HEK293 (cell line): ENCODE results near the gene SARS1.

Source experiments
- CTCF ChIA-PET: fragments of 350-600 bp; formaldehyde crosslinking; extraction: SDS; loops from one replicate; lab custom pipeline; 2021; ENCODE audit warnings: antibody characterized with exemption; lab: Yijun Ruan, JAX
- POLR2A ChIA-PET: fragments of 300-600 bp; formaldehyde crosslinking; extraction: SDS; loops from one replicate; lab custom pipeline; 2020; ENCODE audit warnings: antibody characterized with exemption, inconsistent platforms; lab: Yijun Ruan, JAX
- H3K27ac ChIP-seq: fragments of 200-500 bp; sonication (Bioruptor generic); 2 replicates; pipeline ENCODE4 v1.5.1; 2014; ENCODE audit warnings: low read depth, low read length, control low read depth, inconsistent platforms; ENCODE audit errors: extremely low read depth
- H3K36me3 ChIP-seq, 2 experiments: fragments of 200-500 bp in 1 of 2; sonication (Bioruptor generic) in 1 of 2; 1 replicate in 1 of 2; 2 replicates in 1 of 2; pipeline ENCODE4 v1.5.1; 2014 to 2017; ENCODE audit warnings: inconsistent platforms in 2 of 2, low read length in 2 of 2; ENCODE audit not compliant: control insufficient read depth in 2 of 2, insufficient read depth in 1 of 2
- H3K4me1 ChIP-seq: fragments of 200-500 bp; sonication (Bioruptor generic); 2 replicates; pipeline ENCODE4 v1.5.1; 2014; ENCODE audit warnings: mild to moderate bottlenecking, low read length, inconsistent platforms; ENCODE audit not compliant: control insufficient read depth, insufficient read depth
- H3K4me3 ChIP-seq: 2 replicates; pipeline ENCODE4 v1.5.1; 2011; ENCODE audit warnings: low read depth, mild to moderate bottlenecking, control low read depth, low read length, moderate library complexity
- H3K9me3 ChIP-seq: fragments of 200-500 bp; sonication (Bioruptor generic); 2 replicates; pipeline ENCODE4 v1.5.1; 2014; ENCODE audit warnings: low read depth, low read length, inconsistent platforms; ENCODE audit not compliant: control insufficient read depth, insufficient read depth
- GLIS1 ChIP-seq: fragments of 450-650 bp; formaldehyde crosslinking; IDR thresholded peaks from 2 replicates; pipeline ENCODE4 v1.5.1; 2016; ENCODE audit warnings: missing biosample characterization, missing genetic modification characterization
- KLF1 ChIP-seq: fragments of 450-650 bp; formaldehyde crosslinking; IDR thresholded peaks from 2 replicates; pipeline ENCODE4 v1.5.1; 2016; ENCODE audit warnings: missing biosample characterization, missing genetic modification characterization
- MYNN ChIP-seq: fragments of 450-650 bp; formaldehyde crosslinking; IDR thresholded peaks from 2 replicates; pipeline ENCODE4 v1.5.1; 2016; ENCODE audit warnings: missing biosample characterization, missing genetic modification characterization, borderline replicate concordance
- ZBTB7A ChIP-seq: fragments of 450-650 bp; formaldehyde crosslinking; IDR thresholded peaks from 2 replicates; pipeline ENCODE4 v1.5.1; 2016; ENCODE audit warnings: low read depth, missing biosample characterization, missing genetic modification characterization
- ZFHX2 ChIP-seq: fragments of 450-650 bp; formaldehyde crosslinking; conservative IDR thresholded peaks from 2 replicates; pipeline ENCODE4 v1.5.1; 2016; ENCODE audit warnings: missing biosample characterization, missing genetic modification characterization
- ZIC2 ChIP-seq: fragments of 450-650 bp; formaldehyde crosslinking; IDR thresholded peaks from 2 replicates; pipeline ENCODE4 v1.5.1; 2016; ENCODE audit warnings: missing biosample characterization, missing genetic modification characterization
- ZNF223 ChIP-seq: fragments of 450-650 bp; formaldehyde crosslinking; IDR thresholded peaks from 2 replicates; pipeline ENCODE4 v1.5.1; 2016; ENCODE audit warnings: missing biosample characterization, missing genetic modification characterization
- ZNF391 ChIP-seq: fragments of 450-650 bp; formaldehyde crosslinking; IDR thresholded peaks from 2 replicates; pipeline ENCODE4 v1.5.1; 2016; ENCODE audit warnings: low read depth, missing biosample characterization, missing genetic modification characterization, borderline replicate concordance
- ZNF423 ChIP-seq: fragments of 450-650 bp; formaldehyde crosslinking; IDR thresholded peaks from 2 replicates; pipeline ENCODE4 v1.5.1; 2016; ENCODE audit warnings: missing biosample characterization, missing genetic modification characterization
- ZNF426 ChIP-seq: fragments of 450-650 bp; formaldehyde crosslinking; IDR thresholded peaks from 2 replicates; pipeline ENCODE4 v1.5.1; 2017; ENCODE audit warnings: missing biosample characterization, missing genetic modification characterization, mild to moderate bottlenecking, inconsistent platforms, moderate library complexity
- ZNF529 ChIP-seq: fragments of 450-650 bp; formaldehyde crosslinking; IDR thresholded peaks from 2 replicates; pipeline ENCODE4 v1.5.1; 2017; ENCODE audit warnings: missing genetic modification characterization, missing biosample characterization; ENCODE audit not compliant: insufficient replicate concordance
- ZNF707 ChIP-seq: fragments of 450-650 bp; formaldehyde crosslinking; IDR thresholded peaks from 2 replicates; pipeline ENCODE4 v1.5.1; 2016; ENCODE audit warnings: missing biosample characterization, missing genetic modification characterization
- ZNF768 ChIP-seq: fragments of 450-650 bp; formaldehyde crosslinking; IDR thresholded peaks from 2 replicates; pipeline ENCODE4 v1.5.1; 2018; ENCODE audit warnings: missing biosample characterization, mild to moderate bottlenecking, missing genetic modification characterization
- ZSCAN4 ChIP-seq: fragments of 450-650 bp; formaldehyde crosslinking; IDR thresholded peaks from 2 replicates; pipeline ENCODE4 v1.5.1; 2017; ENCODE audit warnings: missing biosample characterization, missing genetic modification characterization
- TF ChIP-seq, protein P1 (sequence below): fragments of 450-650 bp; formaldehyde crosslinking; conservative IDR thresholded peaks from 2 replicates; pipeline ENCODE4 v1.5.1; 2016; ENCODE audit warnings: low read depth, missing biosample characterization, missing genetic modification characterization
- TF ChIP-seq, protein P2 (sequence below): sonication (generic); formaldehyde crosslinking; IDR thresholded peaks from 2 replicates; pipeline ENCODE4 v1.8.1; 2022; ENCODE audit warnings: mild to moderate bottlenecking, moderate library complexity, missing genetic modification reagents
- TF ChIP-seq, protein P3 (sequence below): fragments of 450-650 bp; formaldehyde crosslinking; IDR thresholded peaks from 2 replicates; pipeline ENCODE4 v1.5.1; 2016; ENCODE audit warnings: missing biosample characterization, missing genetic modification characterization

The SARS1 gene

GRCh38 chr1:109257682-109258421 is 44.1 kb downstream of the SARS1 start (continued):
- TF ChIP-seq, protein P1, sequence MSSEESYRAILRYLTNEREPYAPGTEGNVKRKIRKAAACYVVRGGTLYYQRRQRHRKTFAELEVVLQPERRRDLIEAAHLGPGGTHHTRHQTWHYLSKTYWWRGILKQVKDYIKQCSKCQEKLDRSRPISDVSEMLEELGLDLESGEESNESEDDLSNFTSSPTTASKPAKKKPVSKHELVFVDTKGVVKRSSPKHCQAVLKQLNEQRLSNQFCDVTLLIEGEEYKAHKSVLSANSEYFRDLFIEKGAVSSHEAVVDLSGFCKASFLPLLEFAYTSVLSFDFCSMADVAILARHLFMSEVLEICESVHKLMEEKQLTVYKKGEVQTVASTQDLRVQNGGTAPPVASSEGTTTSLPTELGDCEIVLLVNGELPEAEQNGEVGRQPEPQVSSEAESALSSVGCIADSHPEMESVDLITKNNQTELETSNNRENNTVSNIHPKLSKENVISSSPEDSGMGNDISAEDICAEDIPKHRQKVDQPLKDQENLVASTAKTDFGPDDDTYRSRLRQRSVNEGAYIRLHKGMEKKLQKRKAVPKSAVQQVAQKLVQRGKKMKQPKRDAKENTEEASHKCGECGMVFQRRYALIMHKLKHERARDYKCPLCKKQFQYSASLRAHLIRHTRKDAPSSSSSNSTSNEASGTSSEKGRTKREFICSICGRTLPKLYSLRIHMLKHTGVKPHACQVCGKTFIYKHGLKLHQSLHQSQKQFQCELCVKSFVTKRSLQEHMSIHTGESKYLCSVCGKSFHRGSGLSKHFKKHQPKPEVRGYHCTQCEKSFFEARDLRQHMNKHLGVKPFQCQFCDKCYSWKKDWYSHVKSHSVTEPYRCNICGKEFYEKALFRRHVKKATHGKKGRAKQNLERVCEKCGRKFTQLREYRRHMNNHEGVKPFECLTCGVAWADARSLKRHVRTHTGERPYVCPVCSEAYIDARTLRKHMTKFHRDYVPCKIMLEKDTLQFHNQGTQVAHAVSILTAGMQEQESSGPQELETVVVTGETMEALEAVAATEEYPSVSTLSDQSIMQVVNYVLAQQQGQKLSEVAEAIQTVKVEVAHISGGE (tag by site-specific recombination), result no peak
- TF ChIP-seq KLF1 (tag by site-specific recombination) (peak; percentile 69), ZNF529 (tag by site-specific recombination) (no peak), ZSCAN4 (tag by site-specific recombination) (no peak), ZNF391 (tag by site-specific recombination) (no peak), ZNF707 (tag by site-specific recombination) (no peak), MYNN (tag by site-specific recombination) (no peak), ZBTB7A (tag by site-specific recombination) (no peak), GLIS1 (peak; percentile 74), ZFHX2 (tag by site-specific recombination) (peak; percentile 61)
- TF ChIP-seq, protein P2, sequence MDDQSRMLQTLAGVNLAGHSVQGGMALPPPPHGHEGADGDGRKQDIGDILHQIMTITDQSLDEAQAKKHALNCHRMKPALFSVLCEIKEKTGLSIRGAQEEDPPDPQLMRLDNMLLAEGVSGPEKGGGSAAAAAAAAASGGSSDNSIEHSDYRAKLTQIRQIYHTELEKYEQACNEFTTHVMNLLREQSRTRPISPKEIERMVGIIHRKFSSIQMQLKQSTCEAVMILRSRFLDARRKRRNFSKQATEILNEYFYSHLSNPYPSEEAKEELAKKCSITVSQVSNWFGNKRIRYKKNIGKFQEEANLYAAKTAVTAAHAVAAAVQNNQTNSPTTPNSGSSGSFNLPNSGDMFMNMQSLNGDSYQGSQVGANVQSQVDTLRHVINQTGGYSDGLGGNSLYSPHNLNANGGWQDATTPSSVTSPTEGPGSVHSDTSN (CRISPR knock-in tag), result no peak
- TF ChIP-seq, protein P3, sequence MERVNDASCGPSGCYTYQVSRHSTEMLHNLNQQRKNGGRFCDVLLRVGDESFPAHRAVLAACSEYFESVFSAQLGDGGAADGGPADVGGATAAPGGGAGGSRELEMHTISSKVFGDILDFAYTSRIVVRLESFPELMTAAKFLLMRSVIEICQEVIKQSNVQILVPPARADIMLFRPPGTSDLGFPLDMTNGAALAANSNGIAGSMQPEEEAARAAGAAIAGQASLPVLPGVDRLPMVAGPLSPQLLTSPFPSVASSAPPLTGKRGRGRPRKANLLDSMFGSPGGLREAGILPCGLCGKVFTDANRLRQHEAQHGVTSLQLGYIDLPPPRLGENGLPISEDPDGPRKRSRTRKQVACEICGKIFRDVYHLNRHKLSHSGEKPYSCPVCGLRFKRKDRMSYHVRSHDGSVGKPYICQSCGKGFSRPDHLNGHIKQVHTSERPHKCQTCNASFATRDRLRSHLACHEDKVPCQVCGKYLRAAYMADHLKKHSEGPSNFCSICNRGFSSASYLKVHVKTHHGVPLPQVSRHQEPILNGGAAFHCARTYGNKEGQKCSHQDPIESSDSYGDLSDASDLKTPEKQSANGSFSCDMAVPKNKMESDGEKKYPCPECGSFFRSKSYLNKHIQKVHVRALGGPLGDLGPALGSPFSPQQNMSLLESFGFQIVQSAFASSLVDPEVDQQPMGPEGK (tag by site-specific recombination), result peak; percentile 56; the same call in 1 of the 2 replicates

DNA sequence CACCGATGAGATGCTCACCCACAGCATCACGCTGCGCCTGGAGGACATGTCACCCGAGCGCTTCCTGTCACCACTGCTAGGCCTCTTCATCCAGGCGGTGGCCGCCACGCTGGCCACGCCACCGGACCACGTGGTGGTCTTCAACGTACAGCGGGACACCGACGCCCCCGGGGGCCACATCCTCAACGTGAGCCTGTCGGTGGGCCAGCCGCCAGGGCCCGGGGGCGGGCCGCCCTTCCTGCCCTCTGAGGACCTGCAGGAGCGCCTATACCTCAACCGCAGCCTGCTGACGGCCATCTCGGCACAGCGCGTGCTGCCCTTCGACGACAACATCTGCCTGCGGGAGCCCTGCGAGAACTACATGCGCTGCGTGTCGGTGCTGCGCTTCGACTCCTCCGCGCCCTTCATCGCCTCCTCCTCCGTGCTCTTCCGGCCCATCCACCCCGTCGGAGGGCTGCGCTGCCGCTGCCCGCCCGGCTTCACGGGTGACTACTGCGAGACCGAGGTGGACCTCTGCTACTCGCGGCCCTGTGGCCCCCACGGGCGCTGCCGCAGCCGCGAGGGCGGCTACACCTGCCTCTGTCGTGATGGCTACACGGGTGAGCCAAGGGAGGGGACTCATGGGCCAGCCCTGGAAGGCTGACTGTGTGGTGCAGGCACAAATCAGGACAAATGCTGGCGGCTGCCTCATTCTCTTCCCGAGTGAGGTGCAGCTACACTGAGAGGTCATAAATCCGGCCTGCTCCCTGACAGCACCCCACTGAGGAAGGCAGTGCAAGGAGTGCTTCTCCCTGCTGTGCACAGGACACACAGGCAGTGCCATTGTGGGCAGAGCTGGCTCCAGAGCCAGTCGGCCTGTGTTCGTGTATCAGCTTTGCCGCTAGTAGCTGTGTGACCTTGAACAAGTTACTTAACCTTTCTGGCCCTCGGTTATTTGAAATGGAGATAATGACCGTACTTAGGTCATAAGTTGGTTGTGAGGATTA is 45.1 kb downstream of the SARS1 start:
- H3K4me1 ChIP-seq, result peaks cover 2% of the 10 kb centered on the region; the same call in 1 of the 2 replicates
- H3K9me3 ChIP-seq, result no peaks in the 10 kb centered on the region
- ChIA-PET CTCF (interaction anchor here (0.7 to 1.8 kb wide), 3 partner anchors 19 to 274 kb away, joined by 3 to 13 read pairs (median 5); no protein-coding TSS in a partner anchor), POLR2A (interaction anchor here (1.4 to 2.2 kb wide), 2 partner anchors 24 to 159 kb away, joined by 3 to 8 read pairs; partner anchors contain the start of gene PSRC1)
- H3K4me3 ChIP-seq, result no peak overlapping the region
- H3K27ac ChIP-seq, result no peak overlapping the region
- TF ChIP-seq ZNF423 (tag by site-specific recombination) (0 out of 2 replicates have a peak, but pooled peaks have one; percentile 31), ZIC2 (tag by site-specific recombination) (peak; percentile 91), ZNF426 (tag by site-specific recombination) (no peak), ZNF223 (tag by site-specific recombination) (0 out of 2 replicates have a peak, but pooled peaks have one; percentile 51), ZNF768 (peak; percentile 92; the same call in 1 of the 2 replicates)
- peaks cover 0 to 62% of the 10 kb centered on the region in 2 experiments; a peak in 1 of 3 replicates for H3K36me3 ChIP-seq
